HG03521 (cell line): ENCODE results near the gene NOX4.

Source experiments
- ATAC-seq: cut with Tn5 transposase; IDR thresholded peaks from one replicate; pipeline ENCODE4 v1.9.1; 2021; ENCODE audit warnings: mild to moderate bottlenecking, moderate library complexity; ENCODE audit not compliant: unreplicated experiment

NOX4 gene

DNA sequence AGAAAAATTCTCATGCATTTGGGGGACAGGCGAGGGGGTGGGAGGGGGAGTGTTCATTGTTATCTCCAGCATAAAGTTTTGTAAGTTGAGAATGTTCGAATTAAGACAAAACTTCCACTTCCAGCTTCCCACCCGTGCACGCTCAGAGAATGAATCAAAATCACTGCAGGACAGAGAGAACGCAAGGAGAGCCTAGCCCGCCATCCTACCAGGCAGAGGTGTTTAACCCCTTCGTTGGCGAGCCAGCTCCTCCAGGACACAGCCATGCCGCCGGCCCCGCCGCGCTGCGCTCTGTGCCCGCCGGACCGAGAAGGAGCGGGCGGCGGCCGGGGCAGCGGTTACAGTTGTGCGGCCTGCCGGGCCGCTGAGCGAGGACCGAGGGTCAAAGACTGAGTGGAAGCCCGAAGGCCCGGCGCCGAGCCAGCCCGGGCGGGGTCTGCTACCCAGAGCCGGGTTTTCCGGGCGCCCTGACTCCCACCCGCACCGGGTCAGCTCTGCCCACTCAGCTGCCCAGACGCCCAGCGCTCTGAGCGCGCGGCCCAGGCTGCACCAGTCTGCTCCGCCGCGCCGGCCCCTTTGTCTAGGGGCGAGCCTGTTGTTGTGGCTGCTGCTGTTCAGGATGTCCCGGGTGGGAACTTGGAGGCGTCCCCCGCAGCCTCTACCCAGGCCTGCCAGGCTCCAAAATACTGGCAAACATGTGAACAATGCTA is at the start of gene NOX4:
Gene NOX4, minus strand, starts transcription at position 395 of the 710 bp plus-strand sequence. Its CDS starts 129 bp downstream, at position 266.
- no peak for ATAC-seq

GRCh38 chr11:89540826-89541225 is 49.7 kb upstream of the NOX4 start:
- no peak for ATAC-seq

- ATAC-seq: no peak
These were observed 46.8 kb upstream of the NOX4 start for GRCh38 chr11:89537936-89538335.

GRCh38 chr11:89536926-89537325 is 45.8 kb upstream of the NOX4 start:
- no peak for ATAC-seq

GRCh38 chr11:89535221-89535620 is 44.0 kb upstream of the NOX4 start:
- ATAC-seq: no peak

DNA sequence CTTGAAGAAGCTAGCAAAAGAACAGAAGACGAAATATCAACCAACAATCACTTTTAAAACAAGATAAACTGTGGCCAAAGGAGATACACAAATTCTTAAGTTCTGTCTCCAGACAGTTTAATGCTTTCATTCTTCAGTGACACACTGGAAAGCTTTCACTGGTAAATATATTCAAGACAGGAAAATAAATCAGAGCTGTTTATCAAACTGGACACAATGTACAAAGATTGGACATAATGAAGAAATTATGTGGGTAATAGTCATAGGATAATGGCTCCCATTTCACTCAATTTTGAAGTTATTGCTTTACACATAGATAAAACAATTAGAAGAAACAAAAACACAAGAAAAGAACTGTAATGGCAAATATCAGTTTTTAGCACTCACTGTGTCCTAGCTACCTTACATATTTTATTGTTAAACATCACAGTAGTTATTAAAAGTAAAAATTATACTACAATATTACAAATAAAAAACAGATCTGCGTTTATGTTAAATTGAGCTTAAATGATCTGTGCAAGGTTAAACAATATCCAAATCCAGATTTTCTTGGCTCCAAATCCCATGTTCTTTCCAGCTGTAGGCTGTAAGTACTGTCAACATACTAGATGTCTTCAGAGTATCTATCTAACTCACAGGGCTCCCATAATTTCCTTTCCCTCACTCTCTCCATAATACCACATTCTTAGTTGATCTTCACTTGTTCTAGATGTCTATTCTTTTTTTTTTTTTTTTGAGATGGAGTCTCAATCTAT is 38.6 kb upstream of the NOX4 start:
- ATAC-seq: no peak

- ATAC-seq: no peak
These were observed 30.6 kb upstream of the NOX4 start for GRCh38 chr11:89521792-89522191.

DNA sequence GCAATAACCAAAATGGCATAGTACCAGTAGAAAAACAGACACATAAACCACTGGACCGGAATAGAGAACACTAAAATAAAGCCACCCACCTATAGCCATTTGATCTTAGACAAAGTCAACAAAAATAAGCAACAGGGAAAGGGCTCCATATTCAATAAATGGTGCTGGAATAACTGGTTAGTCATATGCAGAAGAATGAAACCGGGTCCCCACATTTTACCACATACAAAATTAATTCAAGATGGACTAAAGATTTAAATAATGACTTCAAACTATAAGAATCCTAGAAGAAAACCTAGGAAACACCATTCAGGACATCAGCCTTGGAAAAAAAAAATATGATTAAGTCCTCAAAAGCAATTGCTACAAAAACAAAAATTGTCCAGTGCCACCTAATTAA is 30.1 kb upstream of the NOX4 start:
- ATAC-seq: no peak

DNA sequence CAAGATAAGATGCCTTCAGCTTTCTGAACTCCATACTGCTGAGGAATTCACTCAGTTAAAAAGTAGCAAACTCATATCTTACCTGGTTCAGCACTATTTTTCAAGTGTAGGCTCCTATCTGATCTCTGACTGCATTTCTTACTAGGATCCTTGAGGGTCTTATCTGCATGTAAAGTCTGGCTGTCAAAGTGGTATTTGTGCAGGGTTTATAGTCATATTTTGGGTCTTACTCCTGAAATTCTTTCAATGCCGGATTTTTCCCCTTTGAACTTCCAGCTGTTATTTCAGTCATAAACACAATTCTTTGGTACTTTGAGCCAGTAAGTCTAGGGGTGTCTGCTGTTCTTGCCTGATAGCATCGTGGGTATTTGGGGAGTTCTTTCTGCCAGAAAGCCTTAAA is 25.3 kb upstream of the NOX4 start:
- no peak for ATAC-seq

DNA sequence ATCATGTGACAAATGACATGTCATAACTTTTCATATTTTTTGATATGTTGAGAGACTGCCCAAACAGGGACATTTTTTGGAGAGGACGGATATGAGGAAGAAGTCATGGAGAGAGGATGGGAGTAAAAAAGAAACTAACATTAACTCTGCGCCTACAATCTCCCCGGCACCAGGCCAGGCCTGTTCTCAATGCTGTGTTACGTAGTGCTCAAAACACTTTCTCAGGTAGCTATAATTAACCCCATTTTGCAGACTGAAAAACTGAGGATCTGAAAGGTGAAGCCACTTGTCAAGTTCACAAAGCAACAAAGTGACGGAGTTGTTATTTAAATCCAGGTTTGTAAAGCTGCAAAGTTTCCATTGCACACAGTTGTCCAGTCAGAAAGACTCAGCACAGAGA is 17.4 kb upstream of the NOX4 start:
- no peak for ATAC-seq

- ATAC-seq: no peak
These were observed 13.1 kb upstream of the NOX4 start for GRCh38 chr11:89504270-89504669.

DNA sequence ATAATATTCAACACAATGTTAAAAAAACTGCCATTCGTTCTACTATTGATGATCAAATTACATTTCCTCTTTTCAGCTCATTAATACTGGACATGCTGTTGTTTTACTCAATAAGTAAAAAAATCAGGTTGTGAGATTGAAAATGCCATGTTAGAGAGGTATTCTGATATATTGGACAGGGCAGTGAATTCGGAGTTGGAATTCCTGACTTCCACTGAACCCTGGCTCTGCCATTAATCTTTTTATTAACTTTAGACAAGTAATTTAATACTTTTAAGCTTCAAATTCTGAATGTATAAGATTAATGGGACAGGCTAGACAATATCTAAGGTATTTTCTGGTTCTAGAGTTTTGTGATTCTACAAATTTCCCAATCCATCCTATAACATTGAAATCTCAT is 12.2 kb upstream of the NOX4 start:
- no peak for ATAC-seq

DNA sequence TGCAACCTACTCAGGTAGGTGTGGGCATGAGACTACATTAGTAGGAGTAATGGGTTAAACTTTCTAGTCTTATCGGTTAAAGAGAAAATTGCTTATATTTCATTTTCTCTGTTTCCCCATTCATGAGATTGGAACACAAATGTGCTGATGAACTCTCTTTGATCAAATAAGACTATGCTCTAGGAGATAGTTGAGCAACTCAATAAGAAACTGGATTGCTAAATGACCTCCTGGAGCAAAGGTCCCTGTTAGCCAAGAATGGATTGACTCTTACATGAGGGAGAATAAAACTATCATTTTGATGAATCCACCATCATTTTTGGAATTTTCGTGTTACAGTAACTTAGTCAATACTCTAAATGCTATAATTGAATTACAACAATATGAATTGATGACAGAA is 11.1 kb upstream of the NOX4 start:
- ATAC-seq: no peak

GRCh38 chr11:89500336-89500735 is 9.2 kb upstream of the NOX4 start:
- ATAC-seq: no peak

- ATAC-seq: no peak
These were observed 7.8 kb upstream of the NOX4 start for GRCh38 chr11:89498845-89499448.

GRCh38 chr11:89495951-89496350 is 4.8 kb upstream of the NOX4 start:
- no peak for ATAC-seq

DNA sequence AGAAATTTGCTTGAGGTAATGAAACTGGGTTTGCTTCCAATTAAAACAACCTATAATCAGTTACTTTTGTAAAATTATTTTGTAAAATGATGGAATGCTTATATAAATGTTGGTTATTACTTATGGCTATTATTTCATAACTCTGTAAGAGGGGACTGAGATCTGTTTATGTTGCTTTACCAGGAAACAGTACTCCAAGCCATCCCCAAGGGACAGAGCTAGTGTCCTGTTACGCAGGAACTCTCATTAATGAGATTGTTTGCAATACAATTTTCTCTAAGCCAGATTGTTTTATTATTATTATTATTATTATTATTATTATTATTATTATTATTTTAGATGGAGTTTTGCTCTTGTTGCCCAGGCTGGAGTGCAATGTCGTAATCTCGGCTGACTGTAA is 2.3 kb upstream of the NOX4 start:
- no peak for ATAC-seq

DNA sequence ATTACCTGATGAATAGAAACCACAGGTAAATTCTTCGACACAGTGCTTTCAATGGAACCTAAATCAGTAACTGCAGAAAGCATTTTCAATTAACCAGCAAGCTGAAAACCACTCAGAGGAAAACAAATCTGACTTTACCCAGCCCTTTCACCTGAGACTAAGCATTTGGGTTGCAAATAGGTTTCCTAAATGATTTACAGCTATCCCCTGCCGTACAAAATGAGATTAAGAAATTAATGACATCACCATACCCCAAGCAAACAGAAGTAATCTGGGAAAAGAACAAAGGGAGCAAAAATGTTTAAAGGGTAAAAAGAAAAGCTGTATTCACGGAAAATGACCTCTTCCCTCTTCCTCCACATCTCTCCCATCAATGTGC is 584 bp downstream of the NOX4 start:
- ATAC-seq: no peak

DNA sequence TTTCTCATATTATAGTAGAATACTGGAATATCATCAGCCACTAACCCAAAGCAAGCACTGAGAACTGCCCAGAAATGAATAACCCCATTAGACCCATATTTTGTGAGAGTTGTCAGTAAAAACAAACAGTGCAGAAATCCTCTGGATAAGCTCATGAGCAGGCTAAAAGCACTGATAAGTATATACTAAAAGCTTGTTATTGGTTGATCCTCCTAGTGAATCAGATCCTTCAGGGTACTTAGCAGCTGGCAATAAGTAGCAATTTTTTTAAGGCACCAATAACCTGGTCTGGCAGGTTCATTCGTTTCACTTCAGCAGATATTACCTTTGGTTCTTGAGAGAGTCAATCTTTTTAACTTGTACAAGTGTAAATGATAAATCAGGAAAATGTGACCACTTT is 1.2 kb downstream of the NOX4 start:
- ATAC-seq: no peak

DNA sequence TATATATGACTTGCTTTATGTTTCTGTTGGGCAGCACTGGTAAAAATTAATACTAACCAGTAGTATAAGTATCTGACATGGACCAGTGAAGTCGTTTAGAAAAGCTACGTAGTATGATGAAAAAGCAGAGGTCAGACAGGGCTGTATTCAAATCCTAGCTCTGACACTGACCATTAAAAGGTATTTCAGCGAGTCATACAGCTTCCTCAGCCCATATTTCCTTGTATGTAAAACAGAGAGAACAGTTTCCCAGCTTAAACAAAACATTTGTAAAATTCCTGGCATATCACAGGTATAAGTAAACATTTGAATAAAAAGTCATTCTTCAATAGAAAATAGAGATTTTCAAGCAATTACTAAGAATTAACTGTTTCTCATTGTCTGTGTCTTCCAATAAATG is 4.2 kb downstream of the NOX4 start:
- no peak for ATAC-seq

DNA sequence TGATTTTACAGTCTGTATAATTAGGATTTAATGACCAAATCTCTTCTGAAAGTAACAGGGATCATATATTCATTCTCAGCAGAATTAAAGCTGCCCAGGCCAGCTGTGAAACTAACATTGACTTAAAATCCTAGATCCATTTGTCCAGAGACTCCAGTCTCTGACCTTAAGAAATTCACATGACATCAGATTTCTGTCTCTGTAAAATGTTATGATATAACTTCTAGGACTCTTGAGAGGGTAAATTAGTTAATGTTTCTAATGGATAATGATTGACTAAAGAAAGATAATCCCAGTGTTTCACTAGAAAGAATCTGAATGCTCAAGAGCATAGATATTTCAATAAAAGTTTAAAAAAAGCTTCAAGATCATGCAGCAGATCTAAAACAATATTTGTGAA is 6.3 kb downstream of the NOX4 start:
- no peak for ATAC-seq

DNA sequence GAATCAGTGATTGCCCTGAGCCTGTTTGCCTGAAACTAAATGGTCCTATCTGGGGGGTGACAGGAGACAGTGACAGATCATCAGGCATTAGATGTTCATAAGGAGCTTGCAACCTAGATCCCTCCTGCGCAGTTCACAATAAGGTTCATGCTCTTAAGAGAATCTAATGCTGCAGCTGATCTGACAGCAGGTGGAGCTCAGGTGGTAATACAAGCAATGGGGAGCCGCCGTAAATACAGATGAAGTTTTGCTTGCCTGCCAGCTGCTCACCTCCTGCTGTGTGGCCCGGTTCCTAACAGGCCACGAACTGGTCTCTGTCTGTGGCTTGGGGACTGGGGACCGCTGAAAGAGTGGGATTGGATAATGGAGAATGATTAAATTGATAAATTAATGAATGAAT is 14.0 kb downstream of the NOX4 start:
- no peak for ATAC-seq
